Ascending aorta (tissue), 2 donors: ENCODE measurements around the gene USP4. TPM values are rescaled to one million over a fixed set of nuclear protein-coding genes. Genes with fewer than 3 reads are reported as not detected.
"Not testable (repeated sequence)": the region's sequence is repeated elsewhere in the genome, so short reads cannot be mapped to it uniquely, and the experiment has no call there.

Experiments
- DNase-seq, 2 donors: peaks; one replicate each; pipeline ENCODE4 v3.0.0-alpha.2; 2019; ENCODE audit warnings: low spot score in 2 of 2
- H3K27ac ChIP-seq, 2 donors: fragments of 200-600 bp; sonication (generic); one replicate each; pipeline ENCODE4 v1.5.1; 2016 to 2017; ENCODE audit warnings: mild to moderate bottlenecking in 1 of 2
- H3K27me3 ChIP-seq: fragments of 200-600 bp; sonication (generic); one replicate; pipeline ENCODE4 v1.5.1; 2017
- H3K36me3 ChIP-seq, 2 donors: fragments of 200-600 bp; sonication (generic); one replicate each; pipeline ENCODE4 v1.5.1; 2016
- H3K4me1 ChIP-seq, 2 donors: fragments of 200-600 bp; sonication (generic); one replicate each; pipeline ENCODE4 v1.5.1; 2016 to 2017; ENCODE audit warnings: mild to moderate bottlenecking in 1 of 2
- H3K4me3 ChIP-seq, 2 donors: fragments of 200-600 bp; sonication (generic); one replicate each; pipeline ENCODE4 v1.5.1; 2016 to 2017; ENCODE audit warnings: mild to moderate bottlenecking in 1 of 2
- H3K9me3 ChIP-seq, 2 donors: fragments of 200-600 bp; sonication (generic); one replicate each; pipeline ENCODE4 v1.5.1; 2016
- intact Hi-C: fragments of 100-400 bp; cut with DNase I; formaldehyde crosslinking; loops from one replicate; pipeline ENCODE4 v1.15.1; 2023
- total RNA-seq: library from RNA; depleted of rRNA; stranded (reverse); fragments of >200 nt; gene quantifications from one replicate; pipeline ENCODE4 v1.1.0, GENCODE V29; 2016
- TF ChIP-seq, protein P1 (sequence below), 3 experiments: fragments of 200-600 bp in 2 of 3; fragments of 450-650 bp in 1 of 3; sonication (generic) in 2 of 3; IDR thresholded peaks; one replicate each; pipeline ENCODE4 v1.5.1; 2016 to 2019; ENCODE audit warnings: antibody characterized with exemption in 3 of 3, mild to moderate bottlenecking in 1 of 3, moderate library complexity in 1 of 3

Gene USP4
- total RNA-seq, 1 donor from 2014 or later, result 94.7 TPM

DNA sequence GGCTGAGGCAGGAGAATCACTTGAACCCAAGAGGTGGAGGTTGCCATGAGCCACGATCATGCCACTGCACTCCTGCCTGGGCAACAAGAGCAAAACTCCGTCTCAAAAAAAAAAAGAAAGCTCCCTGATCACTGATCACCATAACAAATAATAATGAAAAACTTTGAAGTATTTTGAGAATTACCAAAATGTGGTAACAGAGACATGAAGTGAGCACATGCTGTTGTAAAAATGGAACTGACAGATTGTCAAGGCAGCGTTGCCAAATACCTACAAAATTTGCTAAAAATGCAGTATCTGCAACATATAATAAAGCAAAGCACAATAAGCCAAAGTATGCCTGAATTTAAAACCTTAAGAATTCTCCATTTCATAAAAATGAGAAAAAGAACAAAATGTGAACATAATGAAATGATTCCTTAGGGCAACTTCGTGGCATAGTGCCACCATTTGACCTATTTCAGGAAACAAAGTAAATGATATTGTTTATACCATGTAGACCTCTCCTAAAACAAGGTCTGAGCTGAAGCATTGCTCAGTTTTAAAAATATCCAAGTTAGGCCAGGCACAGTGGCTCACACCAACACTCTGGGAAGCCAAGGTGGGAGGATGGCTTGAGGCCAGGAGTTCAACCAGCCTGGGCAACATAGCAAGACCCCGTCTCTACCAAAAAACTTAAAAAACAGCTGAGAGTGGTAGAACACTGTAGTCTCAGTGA is 5.8 kb downstream of the USP4 start:
- H3K27me3 ChIP-seq, result no peaks in the 10 kb centered on the region
- intact Hi-C loops, result no loop called here
- no peak for DNase-seq
- peaks cover 49 to 63% of the 10 kb centered on the region in 2 donors for H3K36me3 ChIP-seq
- H3K9me3 ChIP-seq, result no peaks in the 10 kb centered on the region
- H3K27ac ChIP-seq, result no peak overlapping the region
- TF ChIP-seq, protein P1, sequence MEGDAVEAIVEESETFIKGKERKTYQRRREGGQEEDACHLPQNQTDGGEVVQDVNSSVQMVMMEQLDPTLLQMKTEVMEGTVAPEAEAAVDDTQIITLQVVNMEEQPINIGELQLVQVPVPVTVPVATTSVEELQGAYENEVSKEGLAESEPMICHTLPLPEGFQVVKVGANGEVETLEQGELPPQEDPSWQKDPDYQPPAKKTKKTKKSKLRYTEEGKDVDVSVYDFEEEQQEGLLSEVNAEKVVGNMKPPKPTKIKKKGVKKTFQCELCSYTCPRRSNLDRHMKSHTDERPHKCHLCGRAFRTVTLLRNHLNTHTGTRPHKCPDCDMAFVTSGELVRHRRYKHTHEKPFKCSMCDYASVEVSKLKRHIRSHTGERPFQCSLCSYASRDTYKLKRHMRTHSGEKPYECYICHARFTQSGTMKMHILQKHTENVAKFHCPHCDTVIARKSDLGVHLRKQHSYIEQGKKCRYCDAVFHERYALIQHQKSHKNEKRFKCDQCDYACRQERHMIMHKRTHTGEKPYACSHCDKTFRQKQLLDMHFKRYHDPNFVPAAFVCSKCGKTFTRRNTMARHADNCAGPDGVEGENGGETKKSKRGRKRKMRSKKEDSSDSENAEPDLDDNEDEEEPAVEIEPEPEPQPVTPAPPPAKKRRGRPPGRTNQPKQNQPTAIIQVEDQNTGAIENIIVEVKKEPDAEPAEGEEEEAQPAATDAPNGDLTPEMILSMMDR (IDR thresholded peaks at IDR 0.05), result no peak
- H3K4me3 ChIP-seq, result no peak overlapping the region
- H3K4me1 ChIP-seq, result peaks cover 0 to 6% of the 10 kb centered on the region in 2 donors

DNA sequence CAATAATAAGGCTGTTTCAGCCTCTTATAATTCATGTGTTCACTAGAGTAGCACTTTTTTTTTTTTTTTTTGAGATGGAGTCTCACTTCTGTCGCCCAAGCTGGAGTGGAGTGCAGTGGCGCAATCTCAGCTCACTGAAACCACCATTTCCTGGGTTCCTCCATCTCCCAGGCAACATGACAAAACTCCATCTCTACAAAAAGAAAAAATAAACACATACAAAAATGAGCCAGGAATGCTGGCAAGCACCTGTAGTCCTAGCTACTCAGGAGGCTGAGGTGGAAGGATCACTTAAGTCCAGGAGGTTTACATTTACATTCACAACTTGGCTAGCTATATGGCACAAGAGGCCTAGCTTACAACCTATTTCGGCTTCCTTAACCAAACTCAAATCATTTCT is 6.8 kb downstream of the USP4 start:
- intact Hi-C loops, result no loop called here
- H3K27ac ChIP-seq, result no peak overlapping the region
- no peak for DNase-seq

DNA sequence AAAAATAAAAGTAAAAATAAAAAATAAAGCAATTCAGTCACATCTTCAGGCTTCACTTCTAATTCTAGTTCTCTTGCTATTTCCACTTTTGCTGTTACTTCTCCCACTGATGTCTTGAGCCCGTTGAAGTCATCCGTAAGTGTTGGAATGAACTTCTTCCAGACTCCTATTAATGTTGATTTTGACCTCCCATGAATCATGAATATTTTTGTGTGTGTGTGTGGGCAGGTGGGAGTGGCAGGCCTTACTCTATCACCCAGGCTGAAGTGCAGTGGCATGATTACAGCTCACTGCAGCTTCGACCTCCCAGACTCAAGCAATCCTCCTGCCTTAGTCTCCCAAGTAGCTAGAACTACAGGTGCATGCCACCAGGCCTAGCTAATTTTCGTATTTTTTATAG is 10.7 kb downstream of the USP4 start:
- no peak for DNase-seq
- Histone ChIP-seq H3K4me1 (no peaks in the 10 kb centered on the region), H3K36me3 (peaks cover 75 to 92% of the 10 kb centered on the region in 2 donors)

More for the DNA sequence above, 6.8 kb downstream of the USP4 start:
- no peaks in the 10 kb centered on the region for H3K27me3 ChIP-seq
- TF ChIP-seq, protein P1 (IDR thresholded peaks at IDR 0.05), result no peak
- H3K36me3 ChIP-seq, result peaks cover 59 to 72% of the 10 kb centered on the region in 2 donors
- no peaks in the 10 kb centered on the region for H3K9me3 ChIP-seq
- no peak overlapping the region for H3K4me3 ChIP-seq
- H3K4me1 ChIP-seq, result no peaks in the 10 kb centered on the region

DNA sequence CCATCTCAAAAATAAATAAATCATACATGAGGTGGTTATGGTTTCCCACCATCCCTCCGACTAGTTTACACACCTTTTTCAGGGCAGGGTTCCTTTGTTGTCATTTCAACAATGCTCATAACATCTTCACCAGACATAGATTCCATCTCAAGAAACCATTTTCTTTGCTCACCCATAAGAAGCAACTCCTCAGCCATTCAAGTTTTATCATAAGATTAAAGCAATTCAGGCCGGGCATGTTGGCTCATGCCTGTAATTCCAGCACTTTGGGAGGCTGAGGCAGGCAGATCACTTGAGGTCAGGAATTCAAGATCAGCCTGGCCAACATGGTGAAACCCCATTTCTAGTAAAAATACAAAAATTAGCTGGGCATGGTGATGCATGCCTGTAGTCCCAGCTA is 11.5 kb downstream of the USP4 start:
- intact Hi-C loops, H3K4me1 ChIP-seq, H3K4me3 ChIP-seq, DNase-seq, H3K27ac ChIP-seq, H3K9me3 ChIP-seq, H3K27me3 ChIP-seq: not testable (repeated sequence)
- peaks cover 74 to 92% of the 10 kb centered on the region in 2 donors for H3K36me3 ChIP-seq

More for the DNA sequence above, 10.7 kb downstream of the USP4 start:
- TF ChIP-seq, protein P1 (IDR thresholded peaks at IDR 0.05), result no peak
- no peaks in the 10 kb centered on the region for H3K27me3 ChIP-seq
- intact Hi-C loops, result no loop called here
- H3K9me3 ChIP-seq, result no peaks in the 10 kb centered on the region
- H3K4me3 ChIP-seq, result no peak overlapping the region
- no peak overlapping the region for H3K27ac ChIP-seq

GRCh38 chr3:49327485-49327884 is 12.4 kb downstream of the USP4 start:
- DNase-seq, result no peak
- no peak overlapping the region for H3K4me3 ChIP-seq
- no peaks in the 10 kb centered on the region for H3K4me1 ChIP-seq
- no peak overlapping the region for H3K27ac ChIP-seq
- H3K36me3 ChIP-seq, result peaks cover 81 to 87% of the 10 kb centered on the region in 2 donors
- no peaks in the 10 kb centered on the region for H3K9me3 ChIP-seq
- H3K27me3 ChIP-seq, result no peaks in the 10 kb centered on the region
- intact Hi-C loops, result no loop called here
- TF ChIP-seq, protein P1 (IDR thresholded peaks at IDR 0.05), result no peak

DNA sequence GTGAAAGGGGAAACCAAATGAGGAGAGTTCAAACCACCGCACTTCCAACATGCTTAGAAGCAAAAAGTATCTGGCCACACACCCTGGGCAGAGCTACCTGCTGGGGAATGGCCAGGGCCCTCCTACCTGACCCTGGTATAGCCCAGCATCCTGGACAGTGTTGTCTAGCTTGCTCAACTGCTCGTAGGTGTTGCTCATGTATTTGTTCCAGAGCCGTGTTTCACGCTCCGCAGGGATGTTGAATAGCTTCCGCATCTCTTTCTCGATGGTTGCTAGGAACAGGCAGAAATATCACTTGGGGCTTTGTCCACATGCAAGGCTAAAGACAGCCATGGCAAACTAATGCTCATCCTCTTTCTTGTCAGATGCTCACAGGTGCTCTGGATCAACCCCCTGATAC is 15.1 kb downstream of the USP4 start:
- Histone ChIP-seq H3K4me3 (no peak overlapping the region), H3K4me1 (no peaks in the 10 kb centered on the region), H3K27ac (no peak overlapping the region), H3K9me3 (no peaks in the 10 kb centered on the region), H3K36me3 (peaks cover 89 to 92% of the 10 kb centered on the region in 2 donors), H3K27me3 (no peaks in the 10 kb centered on the region)
- TF ChIP-seq, protein P1 (IDR thresholded peaks at IDR 0.05), result no peak
- intact Hi-C loops, result no loop called here
- DNase-seq, result no peak
